GM10266 (cell line): ENCODE results near the gene SOBP.

ENCODE experiments used
- DNase-seq: peaks from one replicate; pipeline ENCODE4 v3.0.0; 2012; ENCODE audit errors: extremely low spot score
- TF ChIP-seq, protein P1 (sequence below): IDR thresholded peaks from 2 replicates; pipeline ENCODE4 v1.5.1; 2012; ENCODE audit warnings: mild to moderate bottlenecking, low read depth; ENCODE audit not compliant: control insufficient read depth, insufficient read depth; ENCODE audit errors: missing control alignments

Gene SOBP

DNA sequence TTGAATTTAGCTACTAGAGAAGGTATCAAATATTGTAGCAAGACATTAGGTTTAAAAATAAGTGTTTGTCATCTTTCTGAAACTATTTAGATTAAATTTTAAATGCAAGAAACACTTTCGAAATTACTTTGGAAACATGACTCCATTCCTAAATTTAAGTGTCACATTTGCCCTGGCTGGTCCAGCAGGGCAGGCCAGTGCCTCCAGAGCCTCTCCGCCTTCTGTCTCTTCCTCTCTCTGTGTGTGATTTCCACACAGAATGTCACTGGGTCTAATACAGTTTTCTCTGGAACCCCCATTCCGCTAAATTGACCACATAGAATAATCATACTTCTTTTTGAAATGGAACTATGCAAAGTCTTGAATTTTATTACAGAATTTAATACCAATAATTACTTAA is 111.5 kb downstream of the SOBP start:
- no peak for DNase-seq
- TF ChIP-seq, protein P1, sequence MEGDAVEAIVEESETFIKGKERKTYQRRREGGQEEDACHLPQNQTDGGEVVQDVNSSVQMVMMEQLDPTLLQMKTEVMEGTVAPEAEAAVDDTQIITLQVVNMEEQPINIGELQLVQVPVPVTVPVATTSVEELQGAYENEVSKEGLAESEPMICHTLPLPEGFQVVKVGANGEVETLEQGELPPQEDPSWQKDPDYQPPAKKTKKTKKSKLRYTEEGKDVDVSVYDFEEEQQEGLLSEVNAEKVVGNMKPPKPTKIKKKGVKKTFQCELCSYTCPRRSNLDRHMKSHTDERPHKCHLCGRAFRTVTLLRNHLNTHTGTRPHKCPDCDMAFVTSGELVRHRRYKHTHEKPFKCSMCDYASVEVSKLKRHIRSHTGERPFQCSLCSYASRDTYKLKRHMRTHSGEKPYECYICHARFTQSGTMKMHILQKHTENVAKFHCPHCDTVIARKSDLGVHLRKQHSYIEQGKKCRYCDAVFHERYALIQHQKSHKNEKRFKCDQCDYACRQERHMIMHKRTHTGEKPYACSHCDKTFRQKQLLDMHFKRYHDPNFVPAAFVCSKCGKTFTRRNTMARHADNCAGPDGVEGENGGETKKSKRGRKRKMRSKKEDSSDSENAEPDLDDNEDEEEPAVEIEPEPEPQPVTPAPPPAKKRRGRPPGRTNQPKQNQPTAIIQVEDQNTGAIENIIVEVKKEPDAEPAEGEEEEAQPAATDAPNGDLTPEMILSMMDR, result no peak

DNA sequence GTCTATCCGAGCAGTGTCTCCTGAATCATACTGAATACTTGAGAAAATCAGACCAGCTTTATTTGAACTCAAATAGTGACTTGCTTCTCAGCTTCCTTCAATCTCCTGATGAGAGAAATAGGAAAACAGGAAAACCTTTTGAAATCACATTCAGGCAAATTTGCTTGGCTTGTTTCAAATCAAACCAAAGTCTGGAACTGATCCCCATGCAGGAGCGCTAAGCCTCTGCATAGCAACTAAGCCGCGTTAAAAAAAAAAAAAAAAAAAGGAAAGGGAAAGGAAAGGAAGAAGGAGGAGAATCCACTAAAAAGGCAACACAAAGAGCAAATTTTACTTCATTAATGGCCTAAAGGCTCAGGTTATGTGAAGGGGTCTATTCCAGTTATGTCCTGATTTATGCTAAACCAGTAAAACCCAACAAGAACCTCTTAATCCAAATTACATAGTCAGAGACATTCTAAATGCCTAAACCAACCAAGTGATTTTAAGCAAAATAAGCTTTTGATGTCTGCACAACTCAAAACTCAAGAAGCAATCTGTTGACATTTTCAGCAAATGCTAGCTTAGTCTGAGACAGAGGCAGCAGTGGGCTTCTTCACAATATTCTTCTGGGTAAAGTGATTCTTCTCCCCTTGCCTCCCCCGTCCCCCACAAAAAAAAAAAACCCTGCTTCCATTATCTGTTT is 112.5 kb downstream of the SOBP start:
- TF ChIP-seq, protein P1, result no peak
- no peak for DNase-seq

DNA sequence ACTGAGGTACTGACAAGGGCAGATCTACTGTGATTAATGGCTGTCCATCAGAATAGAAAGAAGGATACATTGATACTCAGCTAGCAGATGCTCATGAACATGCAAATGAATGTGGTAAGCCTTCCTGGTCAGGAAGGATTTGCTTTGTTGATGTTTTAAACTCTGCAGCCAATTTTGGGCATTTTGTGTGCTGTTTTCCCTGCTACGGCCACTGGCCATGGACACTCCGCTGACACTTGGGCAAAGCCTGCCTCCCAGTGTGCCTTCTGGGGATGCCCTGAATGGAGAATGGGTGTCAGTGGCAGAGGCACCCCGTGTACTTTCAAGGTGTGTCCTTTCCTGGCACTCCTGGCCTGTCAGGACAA is 113.1 kb downstream of the SOBP start:
- no peak for DNase-seq
- TF ChIP-seq, protein P1, result no peak

DNA sequence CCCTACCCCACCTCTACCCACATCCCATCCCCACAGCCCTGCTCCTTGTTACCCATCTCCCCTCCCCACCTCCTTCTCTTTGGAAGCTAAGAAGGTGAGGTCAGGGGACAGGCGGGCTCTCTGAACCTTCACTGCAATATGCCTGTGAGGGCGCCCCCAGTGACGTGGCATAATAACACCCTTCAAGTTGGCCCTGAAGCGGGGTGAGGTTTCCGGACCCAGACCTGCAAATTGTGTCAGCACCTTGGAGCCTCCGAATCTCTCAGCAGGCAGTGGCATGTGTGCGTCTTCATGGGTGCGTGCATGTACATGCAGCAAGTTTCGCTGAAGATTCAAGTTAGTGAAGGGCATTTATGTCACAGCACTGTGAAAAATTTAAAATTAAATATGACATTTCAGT is 114.6 kb downstream of the SOBP start:
- TF ChIP-seq, protein P1, result no peak

DNA sequence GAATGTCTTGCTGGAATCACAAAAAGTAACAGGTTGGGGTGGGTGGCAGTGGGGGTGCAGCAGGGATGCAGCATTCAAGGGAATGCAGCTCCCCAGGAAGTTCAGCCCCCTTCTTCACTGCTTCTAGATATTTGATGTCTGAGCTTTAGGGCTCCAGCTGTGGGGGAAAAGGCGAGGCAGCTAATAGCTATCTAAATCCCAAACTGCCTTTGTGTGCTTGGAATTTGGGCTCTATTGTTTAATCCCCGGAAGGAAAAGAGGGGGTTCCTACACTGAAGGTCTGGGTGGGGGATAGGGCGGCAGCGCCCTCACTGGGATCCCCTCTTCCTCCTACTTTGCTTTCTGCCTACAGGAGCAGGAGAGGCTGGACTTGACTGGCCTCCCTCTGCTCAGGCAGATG is 116.5 kb downstream of the SOBP start:
- DNase-seq, result no peak
- TF ChIP-seq, protein P1, result no peak

More for the DNA sequence above, 114.6 kb downstream of the SOBP start:
- DNase-seq, result no peak

DNA sequence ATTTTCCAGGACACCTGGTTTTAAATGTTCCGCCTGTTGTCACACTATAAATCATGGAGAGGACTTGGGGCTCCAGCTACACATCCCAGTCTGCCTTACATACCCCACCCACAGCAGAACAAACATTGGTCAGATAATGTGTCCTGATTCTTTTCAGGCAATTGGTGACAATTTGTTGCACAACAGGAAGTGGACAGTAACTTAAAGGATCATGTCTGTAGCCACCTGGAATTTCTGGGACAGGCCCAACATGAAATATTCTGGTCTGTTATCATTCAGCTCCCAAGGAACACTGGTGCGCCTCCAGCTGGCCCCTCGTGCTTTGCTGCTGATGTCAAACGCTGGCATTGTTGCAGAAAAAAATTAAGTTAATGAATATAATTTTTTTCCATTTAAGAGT is 117.2 kb downstream of the SOBP start:
- TF ChIP-seq, protein P1, result no peak
- DNase-seq, result no peak

DNA sequence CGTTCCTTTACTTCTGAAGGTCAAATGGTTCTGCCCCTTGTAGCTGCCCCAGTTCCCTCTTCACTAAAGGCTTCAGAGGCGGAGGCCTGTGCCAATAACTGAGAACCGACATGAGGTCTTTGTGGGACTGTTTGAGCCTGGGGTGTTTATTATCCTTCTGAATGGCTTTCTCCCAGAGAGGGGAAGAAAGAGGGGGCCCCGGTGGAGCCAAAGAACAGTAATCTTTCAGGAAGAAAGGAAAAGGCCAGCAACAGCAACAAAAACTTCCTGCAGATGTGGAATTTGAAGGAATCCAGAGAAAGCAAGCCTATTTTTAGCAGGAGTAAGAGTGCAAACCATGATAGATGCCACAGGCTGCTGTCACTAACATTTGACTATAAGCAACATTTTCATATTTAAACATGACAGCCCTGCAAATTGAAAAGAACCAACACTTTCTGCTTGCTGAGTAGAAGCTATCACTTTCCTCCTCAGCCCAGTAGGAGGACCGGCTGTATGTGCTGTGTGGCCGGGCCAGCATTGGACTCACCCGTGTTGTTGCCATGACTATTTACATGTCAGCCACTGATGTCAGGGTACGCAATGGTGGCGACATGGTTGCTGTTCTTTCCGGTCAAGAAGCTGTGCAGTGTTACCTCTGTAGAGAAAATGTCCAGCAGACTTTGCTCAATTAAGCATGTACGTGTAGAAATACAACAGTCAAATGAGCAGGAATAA is 121.3 kb downstream of the SOBP start:
- DNase-seq, result no peak

More for the DNA sequence above, 121.3 kb downstream of the SOBP start:
- TF ChIP-seq, protein P1, result no peak
